ENCODE results near the gene FZR1. TPM values are rescaled to one million over a fixed set of nuclear protein-coding genes. Genes with fewer than 3 reads are reported as not detected.

Gene FZR1
- total and polyA plus RNA-seq, 2 of the 13 experiments (the other 11 are each of a cell fraction or from before 2014, with no cell fraction given) = 29.0 to 30.8 TPM

GRCh38 chr19:3474010-3474409, 32.1 kb upstream of the FZR1 start:
- TF ChIP-seq PAX8 (CRISPR knock-in tag; IDR thresholded peaks at IDR 0.05; ENCODE audit: borderline replicate concordance) = no peak
- TF ChIP-seq, protein P1, sequence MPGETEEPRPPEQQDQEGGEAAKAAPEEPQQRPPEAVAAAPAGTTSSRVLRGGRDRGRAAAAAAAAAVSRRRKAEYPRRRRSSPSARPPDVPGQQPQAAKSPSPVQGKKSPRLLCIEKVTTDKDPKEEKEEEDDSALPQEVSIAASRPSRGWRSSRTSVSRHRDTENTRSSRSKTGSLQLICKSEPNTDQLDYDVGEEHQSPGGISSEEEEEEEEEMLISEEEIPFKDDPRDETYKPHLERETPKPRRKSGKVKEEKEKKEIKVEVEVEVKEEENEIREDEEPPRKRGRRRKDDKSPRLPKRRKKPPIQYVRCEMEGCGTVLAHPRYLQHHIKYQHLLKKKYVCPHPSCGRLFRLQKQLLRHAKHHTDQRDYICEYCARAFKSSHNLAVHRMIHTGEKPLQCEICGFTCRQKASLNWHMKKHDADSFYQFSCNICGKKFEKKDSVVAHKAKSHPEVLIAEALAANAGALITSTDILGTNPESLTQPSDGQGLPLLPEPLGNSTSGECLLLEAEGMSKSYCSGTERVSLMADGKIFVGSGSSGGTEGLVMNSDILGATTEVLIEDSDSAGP (CRISPR knock-in tag; IDR thresholded peaks at IDR 0.05; ENCODE audit: borderline replicate concordance) = no peak
- TF ChIP-seq, protein P2, sequence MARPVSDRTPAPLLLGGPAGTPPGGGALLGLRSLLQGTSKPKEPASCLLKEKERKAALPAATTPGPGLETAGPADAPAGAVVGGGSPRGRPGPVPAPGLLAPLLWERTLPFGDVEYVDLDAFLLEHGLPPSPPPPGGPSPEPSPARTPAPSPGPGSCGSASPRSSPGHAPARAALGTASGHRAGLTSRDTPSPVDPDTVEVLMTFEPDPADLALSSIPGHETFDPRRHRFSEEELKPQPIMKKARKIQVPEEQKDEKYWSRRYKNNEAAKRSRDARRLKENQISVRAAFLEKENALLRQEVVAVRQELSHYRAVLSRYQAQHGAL (CRISPR knock-in tag; IDR thresholded peaks at IDR 0.05; ENCODE audit: not compliant biosample characterization) = no peak
- TF ChIP-seq HMGXB3 (CRISPR knock-in tag; IDR thresholded peaks at IDR 0.05; ENCODE audit: borderline replicate concordance) = no peak
- TF ChIP-seq HOXD1 (CRISPR knock-in tag; IDR thresholded peaks at IDR 0.05) = no peak
- TF ChIP-seq KLF9 (CRISPR knock-in tag; IDR thresholded peaks at IDR 0.05; ENCODE audit: low read depth) = no peak
- no peak for TF ChIP-seq ZNF780A (CRISPR knock-in tag; IDR thresholded peaks at IDR 0.05)
- TF ChIP-seq, protein P3, sequence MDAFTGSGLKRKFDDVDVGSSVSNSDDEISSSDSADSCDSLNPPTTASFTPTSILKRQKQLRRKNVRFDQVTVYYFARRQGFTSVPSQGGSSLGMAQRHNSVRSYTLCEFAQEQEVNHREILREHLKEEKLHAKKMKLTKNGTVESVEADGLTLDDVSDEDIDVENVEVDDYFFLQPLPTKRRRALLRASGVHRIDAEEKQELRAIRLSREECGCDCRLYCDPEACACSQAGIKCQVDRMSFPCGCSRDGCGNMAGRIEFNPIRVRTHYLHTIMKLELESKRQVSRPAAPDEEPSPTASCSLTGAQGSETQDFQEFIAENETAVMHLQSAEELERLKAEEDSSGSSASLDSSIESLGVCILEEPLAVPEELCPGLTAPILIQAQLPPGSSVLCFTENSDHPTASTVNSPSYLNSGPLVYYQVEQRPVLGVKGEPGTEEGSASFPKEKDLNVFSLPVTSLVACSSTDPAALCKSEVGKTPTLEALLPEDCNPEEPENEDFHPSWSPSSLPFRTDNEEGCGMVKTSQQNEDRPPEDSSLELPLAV (CRISPR knock-in tag; conservative IDR thresholded peaks at IDR 0.05; ENCODE audit: low read depth) = no peak
- no TSS peak for BruUV-seq (replicated peaks)
- intact Hi-C loops (cut with micrococcal nuclease; ENCODE audit: unreplicated experiment) = loop anchor here (5.0 kb wide), 1 partner anchor 147 kb away; no protein-coding TSS in a partner anchor

More at GRCh38 chr19:3474010-3474409, 32.1 kb upstream of the FZR1 start:
- Histone ChIP-seq H4K20me1 (ENCODE audit: insufficient read depth, low read length) (no peaks in the 10 kb centered on the region), H3K9me3 (ENCODE audit: low read length) (no peaks in the 10 kb centered on the region), H3K9ac (ENCODE audit: insufficient read depth, low read depth, low read length) (no peak overlapping the region), H3K4me2 (ENCODE audit: low read depth, low read length) (peak overlapping the region; percentile 16; the same call in 1 of the 2 replicates), H3K4me1 (ENCODE audit: insufficient read depth, low read length) (peaks cover 12% of the 10 kb centered on the region), H3K27me3 (ENCODE audit: control insufficient read depth in 1 of 2, insufficient read depth in 2 of 2, low read length in 2 of 2) (peaks cover 0 to 1% of the 10 kb centered on the region in 2 experiments; a peak in 1 of 5 replicates), H3K4me3 (replicated peaks in 1 of 3; ENCODE audit: insufficient read depth in 1 of 3, low read depth in 2 of 3, low read length in 3 of 3) (no peak overlapping the region), H3K27ac (ENCODE audit: extremely low read length, insufficient read depth, low read length) (no peak overlapping the region), H3K36me3 (replicated peaks in 1 of 2; ENCODE audit: control insufficient read depth in 1 of 2, insufficient read depth in 2 of 2, low read length in 2 of 2) (no peaks in the 10 kb centered on the region), H3K79me2 (ENCODE audit: insufficient read depth, low read length) (no peaks in the 10 kb centered on the region), H2AFZ (ENCODE audit: low read length) (no peak overlapping the region)
- in situ Hi-C loops (cut with HindIII; ENCODE audit: extremely low pct_ligation_motif_present, low pct_unique_long_range_greater_than_20kb) = loop anchor here (5.0 kb wide), 1 partner anchor 152 kb away; no protein-coding TSS in a partner anchor
- FAIRE-seq = no peak
- ATAC-seq = no peak
- 26% methylated on average over 5 of the region's 8 CpGs for WGBS (ENCODE audit: low lambda C conversion rate)
- DNase-seq (ENCODE audit: low spot score) = no peak
- ChIA-PET CTCF (ENCODE audit: low intra/inter-chr PET ratio, low total read pairs) (interaction anchor here (6.0 kb wide), 1 partner anchor 148 kb away, joined by 48 read pairs; no protein-coding TSS in a partner anchor), POLR2A (no interaction called here)

All from HepG2 (cell line).